GM23338 (cell line): Measurements from ENCODE around the gene PCDHGA4. TPM values are rescaled to one million over a fixed set of nuclear protein-coding genes. Genes with fewer than 3 reads are reported as not detected.
"Not testable (repeated sequence)": the region's sequence is repeated elsewhere in the genome, so short reads cannot be mapped to it uniquely, and the experiment has no call there.

Source experiments
- ATAC-seq: fragments of 200-7000 bp; cut with Tn5 transposase; 3 replicates; pipeline ENCODE4 v1.9.1; 2020
- DNase-seq: peaks from one replicate; pipeline ENCODE4 v3.0.0-alpha.2; 2015; ENCODE audit warnings: low spot score
- H2AFZ ChIP-seq: fragments of 200-600 bp; sonication (generic); 2 replicates; pipeline ENCODE4 v1.8.0; 2016; ENCODE audit warnings: antibody characterized with exemption, mild to moderate bottlenecking, moderate library complexity
- H3F3A ChIP-seq: fragments of 200-600 bp; sonication (generic); replicated peaks from 2 replicates; pipeline ENCODE4 v1.8.0; 2017; ENCODE audit warnings: antibody characterized with exemption, mixed run types, low read depth
- H3K27ac ChIP-seq: fragments of 200-600 bp; sonication (generic); 2 replicates; pipeline ENCODE4 v1.6.1; 2016; ENCODE audit warnings: low read depth
- H3K27me3 ChIP-seq: fragments of 200-600 bp; sonication (generic); 2 replicates; pipeline ENCODE4 v1.8.0; 2016; ENCODE audit warnings: mild to moderate bottlenecking, mixed run types, moderate library complexity; ENCODE audit not compliant: insufficient read depth
- H3K36me3 ChIP-seq: fragments of 200-600 bp; sonication (generic); 2 replicates; pipeline ENCODE4 v1.8.0; 2016; ENCODE audit warnings: mild to moderate bottlenecking; ENCODE audit not compliant: insufficient read depth
- H3K4me1 ChIP-seq: fragments of 200-600 bp; sonication (generic); 2 replicates; pipeline ENCODE4 v1.8.0; 2016; ENCODE audit warnings: mild to moderate bottlenecking, moderate library complexity; ENCODE audit not compliant: insufficient read depth
- H3K4me2 ChIP-seq: fragments of 200-600 bp; sonication (generic); 2 replicates; pipeline ENCODE4 v1.7.1; 2017; ENCODE audit warnings: mixed run types
- H3K4me3 ChIP-seq: fragments of 200-600 bp; sonication (generic); 2 replicates; pipeline ENCODE4 v1.6.1; 2016; ENCODE audit warnings: mixed run types
- H3K79me2 ChIP-seq: fragments of 200-600 bp; sonication (generic); replicated peaks from 2 replicates; pipeline ENCODE4 v1.8.0; 2017; ENCODE audit warnings: mild to moderate bottlenecking; ENCODE audit not compliant: insufficient read depth
- H3K9me2 ChIP-seq: fragments of 200-600 bp; sonication (generic); 2 replicates; pipeline ENCODE4 v1.8.0; 2017; ENCODE audit not compliant: insufficient read depth
- H4K20me1 ChIP-seq: fragments of 200-600 bp; sonication (generic); replicated peaks from 2 replicates; pipeline ENCODE4 v1.8.0; 2017; ENCODE audit warnings: mild to moderate bottlenecking; ENCODE audit not compliant: insufficient read depth
- H3K27ac Mint-ChIP-seq: 2 replicates; pipeline ENCODE4 v1.8.0; 2020; ENCODE audit warnings: inconsistent platforms, mild to moderate bottlenecking, moderate library complexity, mixed read lengths
- H3K27me3 Mint-ChIP-seq: 3 replicates; pipeline ENCODE4 v1.8.0; 2022; ENCODE audit warnings: low read depth, mild to moderate bottlenecking, moderate library complexity, mixed read lengths, inconsistent platforms; ENCODE audit not compliant: insufficient read depth, poor library complexity
- H3K36me3 Mint-ChIP-seq: 3 replicates; pipeline ENCODE4 v1.8.0; 2021; ENCODE audit warnings: low read depth, mild to moderate bottlenecking, inconsistent platforms, moderate library complexity, mixed read lengths
- H3K4me1 Mint-ChIP-seq: 3 replicates; pipeline ENCODE4 v1.8.0; 2020; ENCODE audit warnings: mild to moderate bottlenecking, inconsistent platforms, mixed read lengths
- H3K4me3 Mint-ChIP-seq: 3 replicates; pipeline ENCODE4 v1.8.0; 2021; ENCODE audit warnings: moderate library complexity, mild to moderate bottlenecking, inconsistent platforms, mixed read lengths
- H3K9me3 Mint-ChIP-seq: 3 replicates; pipeline ENCODE4 v1.8.0; 2020; ENCODE audit warnings: moderate library complexity, mild to moderate bottlenecking, inconsistent platforms, mixed read lengths
- CREB1 ChIP-seq: fragments of 250-450 bp; sonication (Bioruptor Pico); IDR thresholded peaks from 2 replicates; pipeline ENCODE4 v1.5.0; 2020; ENCODE audit warnings: low read depth, mild to moderate bottlenecking, moderate library complexity
- ETS1 ChIP-seq: IDR thresholded peaks from 2 replicates; pipeline ENCODE4 v1.6.1; 2016; ENCODE audit warnings: antibody characterized with exemption
- EZH2 ChIP-seq: fragments of 200-600 bp; sonication (generic); IDR thresholded peaks from one replicate; pipeline ENCODE4 v1.8.0; 2017; ENCODE audit warnings: antibody characterized with exemption, mild to moderate bottlenecking, low read depth; ENCODE audit not compliant: unreplicated experiment
- POLR2AphosphoS5 ChIP-seq: IDR thresholded peaks from 2 replicates; pipeline ENCODE4 v1.6.1; 2016; ENCODE audit warnings: antibody characterized with exemption, low read depth
- STAT1 ChIP-seq: IDR thresholded peaks from one replicate; pipeline ENCODE4 v1.6.1; 2016; ENCODE audit warnings: antibody characterized with exemption; ENCODE audit not compliant: unreplicated experiment
- polyA plus RNA-seq: library from polyadenylated mRNA; unstranded; fragments of >200 nt; fragmentation: Nextera tagmentation; extraction: Ambion mirVana; gene quantifications from 2 replicates; pipeline ENCODE4 v1.2.1, GENCODE V29; 2016
- total RNA-seq: library from RNA; depleted of rRNA; stranded (reverse); fragments of >200 nt; shearing (Covaris generic); gene quantifications from 2 replicates; pipeline ENCODE4 v1.2.3, GENCODE V29; 2014
- TF ChIP-seq, protein P1 (sequence below), 2 experiments: fragments of 200-600 bp in 1 of 2; sonication (generic) in 1 of 2; conservative IDR thresholded peaks; 2 replicates each; pipeline versions ENCODE4 v1.5.1 to v1.6.1; 2016 to 2017; ENCODE audit warnings: antibody characterized with exemption in 2 of 2, low read depth in 2 of 2, mild to moderate bottlenecking in 2 of 2, moderate library complexity in 1 of 2

PCDHGA4 gene
- total and polyA plus RNA-seq, 2 experiments from 2014 or later, result 0.99 to 7.2 TPM

DNA sequence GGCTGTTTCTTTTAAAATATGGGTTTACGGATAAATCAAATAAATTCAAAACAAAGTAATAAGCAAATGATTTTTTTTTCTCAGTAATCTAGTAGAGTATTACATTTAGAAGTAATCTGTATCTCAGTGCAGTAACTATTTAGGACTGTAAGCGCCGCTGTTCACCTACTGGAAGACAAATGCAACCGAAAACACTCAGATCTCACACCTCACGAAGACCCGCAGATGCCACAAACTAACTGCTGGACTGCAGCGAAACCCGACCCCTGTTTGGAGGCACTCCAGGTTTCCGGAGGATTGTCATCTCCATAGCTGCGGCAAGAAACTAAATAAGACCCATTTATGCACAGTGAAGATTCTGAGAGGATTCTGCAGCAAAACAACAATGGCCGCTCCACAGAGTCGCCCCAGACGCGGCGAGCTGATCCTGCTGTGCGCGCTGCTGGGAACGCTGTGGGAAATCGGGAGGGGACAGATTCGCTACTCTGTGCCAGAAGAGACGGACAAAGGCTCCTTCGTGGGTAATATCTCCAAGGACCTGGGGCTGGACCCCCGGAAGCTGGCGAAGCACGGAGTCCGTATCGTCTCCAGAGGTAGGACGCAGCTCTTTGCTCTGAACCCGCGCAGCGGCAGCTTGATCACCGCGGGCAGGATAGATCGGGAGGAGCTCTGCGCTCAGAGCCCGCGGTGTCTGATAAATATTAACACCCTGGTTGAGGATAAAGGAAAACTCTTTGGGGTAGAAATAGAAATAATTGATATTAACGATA is 37.8 kb downstream of the PCDHGA4 start, which contains the start of gene PCDHGA8:
Gene PCDHGA8, plus strand, starts transcription at position 205 of the 770 bp plus-strand sequence. Its CDS starts 181 bp downstream, at position 386.
- Histone ChIP-seq H3K4me2 (0 out of 2 replicates have a peak within 1 kb of the TSS, but pooled peaks have one; percentile 15), H3K4me3 (peak within 1 kb of the TSS; percentile 25; the same call in 1 of the 2 replicates), H3K9me2 (no peaks in the 10 kb centered on the region), H3K79me2 (0 out of 2 replicates have a peak, but pooled peaks cover 5% of the 10 kb centered on the region), H3K27ac (no peak within 1 kb of the TSS), H3K4me1 (0 out of 2 replicates have a peak, but pooled peaks cover 5% of the 10 kb centered on the region), H3K36me3 (peaks cover 7% of the 10 kb centered on the region; the same call in 1 of the 2 replicates), H3K27me3 (peaks cover 7% of the 10 kb centered on the region; the same call in 1 of the 2 replicates), H4K20me1 (no peaks in the 10 kb centered on the region), H3F3A (no peaks in the 10 kb centered on the region), H2AFZ (no peak within 1 kb of the TSS)
- no peaks in the 10 kb centered on the region; the same call in 2 of the 3 replicates for H3K4me1 Mint-ChIP-seq
- H3K27me3 Mint-ChIP-seq, result peaks cover 8% of the 10 kb centered on the region
- ATAC-seq, result no peak
- peaks cover 83% of the 10 kb centered on the region for H3K36me3 Mint-ChIP-seq
- TF ChIP-seq, protein P1, sequence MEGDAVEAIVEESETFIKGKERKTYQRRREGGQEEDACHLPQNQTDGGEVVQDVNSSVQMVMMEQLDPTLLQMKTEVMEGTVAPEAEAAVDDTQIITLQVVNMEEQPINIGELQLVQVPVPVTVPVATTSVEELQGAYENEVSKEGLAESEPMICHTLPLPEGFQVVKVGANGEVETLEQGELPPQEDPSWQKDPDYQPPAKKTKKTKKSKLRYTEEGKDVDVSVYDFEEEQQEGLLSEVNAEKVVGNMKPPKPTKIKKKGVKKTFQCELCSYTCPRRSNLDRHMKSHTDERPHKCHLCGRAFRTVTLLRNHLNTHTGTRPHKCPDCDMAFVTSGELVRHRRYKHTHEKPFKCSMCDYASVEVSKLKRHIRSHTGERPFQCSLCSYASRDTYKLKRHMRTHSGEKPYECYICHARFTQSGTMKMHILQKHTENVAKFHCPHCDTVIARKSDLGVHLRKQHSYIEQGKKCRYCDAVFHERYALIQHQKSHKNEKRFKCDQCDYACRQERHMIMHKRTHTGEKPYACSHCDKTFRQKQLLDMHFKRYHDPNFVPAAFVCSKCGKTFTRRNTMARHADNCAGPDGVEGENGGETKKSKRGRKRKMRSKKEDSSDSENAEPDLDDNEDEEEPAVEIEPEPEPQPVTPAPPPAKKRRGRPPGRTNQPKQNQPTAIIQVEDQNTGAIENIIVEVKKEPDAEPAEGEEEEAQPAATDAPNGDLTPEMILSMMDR (conservative IDR thresholded peaks at IDR 0.05; ENCODE audit: low read depth in 2 of 2), result peak in 1 of 2 experiments; percentile 17; a peak in 1 of 4 replicates
- TF ChIP-seq EZH2, result no peak
- peaks cover 87% of the 10 kb centered on the region for H3K9me3 Mint-ChIP-seq
- no peak for DNase-seq
- H3K27ac Mint-ChIP-seq, result no peak within 1 kb of the TSS
- H3K4me3 Mint-ChIP-seq, result no peak within 1 kb of the TSS

DNA sequence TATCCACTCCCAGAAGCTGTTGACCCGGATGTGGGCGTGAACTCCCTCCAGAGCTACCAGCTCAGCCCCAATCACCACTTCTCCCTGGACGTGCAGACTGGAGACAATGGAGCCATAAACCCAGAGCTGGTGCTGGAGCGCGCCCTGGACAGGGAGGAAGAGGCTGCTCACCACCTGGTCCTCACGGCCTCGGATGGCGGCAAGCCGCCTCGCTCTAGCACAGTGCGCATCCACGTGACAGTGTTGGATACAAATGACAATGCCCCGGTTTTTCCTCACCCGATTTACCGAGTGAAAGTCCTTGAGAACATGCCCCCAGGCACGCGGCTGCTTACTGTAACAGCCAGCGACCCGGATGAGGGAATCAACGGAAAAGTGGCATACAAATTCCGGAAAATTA is 38.4 kb downstream of the PCDHGA4 start:
- H3K27me3 Mint-ChIP-seq, result peaks cover 8% of the 10 kb centered on the region
- no peak overlapping the region for H3K4me3 Mint-ChIP-seq
- H3K27ac Mint-ChIP-seq, result no peak overlapping the region
- no peak for TF ChIP-seq ETS1
- TF ChIP-seq EZH2, result no peak
- no peak for TF ChIP-seq CREB1 (CRISPR knock-in tag)
- TF ChIP-seq STAT1, result no peak
- no peak for TF ChIP-seq POLR2AphosphoS5
- no peaks in the 10 kb centered on the region for H3K9me2 ChIP-seq
- no peak overlapping the region for H2AFZ ChIP-seq
- peaks cover 82% of the 10 kb centered on the region for H3K36me3 Mint-ChIP-seq
- H3F3A ChIP-seq, result no peaks in the 10 kb centered on the region
- H3K4me1 ChIP-seq, result 0 out of 2 replicates have a peak, but pooled peaks cover 2% of the 10 kb centered on the region
- peaks cover 7% of the 10 kb centered on the region; the same call in 1 of the 2 replicates for H3K36me3 ChIP-seq
- H3K9me3 Mint-ChIP-seq, result peaks cover 87% of the 10 kb centered on the region
- H3K27ac ChIP-seq, result no peak overlapping the region
- DNase-seq (no peak), ATAC-seq (no peak)
- H3K4me3 ChIP-seq, result no peak overlapping the region
- no peaks in the 10 kb centered on the region for H4K20me1 ChIP-seq
- peaks cover 6% of the 10 kb centered on the region; the same call in 1 of the 2 replicates for H3K27me3 ChIP-seq
- no peak overlapping the region for H3K4me2 ChIP-seq
- no peaks in the 10 kb centered on the region; the same call in 2 of the 3 replicates for H3K4me1 Mint-ChIP-seq
- 0 out of 2 replicates have a peak, but pooled peaks cover 5% of the 10 kb centered on the region for H3K79me2 ChIP-seq

DNA sequence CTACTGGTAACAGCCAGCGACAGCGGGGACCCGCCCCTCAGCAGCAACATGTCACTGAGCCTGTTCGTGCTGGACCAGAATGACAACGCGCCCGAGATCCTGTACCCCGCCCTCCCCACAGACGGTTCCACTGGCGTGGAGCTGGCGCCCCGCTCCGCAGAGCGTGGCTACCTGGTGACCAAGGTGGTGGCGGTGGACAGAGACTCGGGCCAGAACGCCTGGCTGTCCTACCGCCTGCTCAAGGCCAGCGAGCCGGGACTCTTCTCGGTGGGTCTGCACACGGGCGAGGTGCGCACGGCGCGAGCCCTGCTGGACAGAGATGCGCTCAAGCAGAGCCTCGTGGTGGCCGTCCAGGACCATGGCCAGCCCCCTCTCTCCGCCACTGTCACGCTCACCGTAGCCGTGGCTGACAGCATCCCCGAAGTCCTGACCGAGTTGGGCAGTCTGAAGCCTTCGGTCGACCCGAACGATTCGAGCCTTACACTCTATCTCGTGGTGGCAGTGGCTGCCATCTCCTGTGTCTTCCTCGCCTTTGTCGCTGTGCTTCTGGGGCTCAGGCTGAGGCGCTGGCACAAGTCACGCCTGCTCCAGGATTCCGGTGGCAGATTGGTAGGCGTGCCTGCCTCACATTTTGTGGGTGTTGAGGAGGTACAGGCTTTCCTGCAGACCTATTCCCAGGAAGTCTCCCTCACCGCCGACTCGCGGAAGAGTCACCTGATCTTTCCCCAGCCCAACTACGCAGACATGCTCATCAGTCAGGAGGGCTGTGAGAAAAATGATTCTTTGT is 39.8 kb downstream of the PCDHGA4 start:
- not testable (repeated sequence) for H3K4me3 Mint-ChIP-seq, H3K4me1 Mint-ChIP-seq, H3F3A ChIP-seq, H3K4me1 ChIP-seq, H3K27ac Mint-ChIP-seq, H3K27me3 ChIP-seq, H2AFZ ChIP-seq, H3K4me3 ChIP-seq, DNase-seq, H4K20me1 ChIP-seq, H3K27ac ChIP-seq, ATAC-seq, H3K9me2 ChIP-seq, H3K79me2 ChIP-seq, H3K4me2 ChIP-seq
- H3K27me3 Mint-ChIP-seq, result peaks cover 11% of the 10 kb centered on the region
- peaks cover 81% of the 10 kb centered on the region for H3K36me3 Mint-ChIP-seq
- H3K9me3 Mint-ChIP-seq, result peaks cover 87% of the 10 kb centered on the region
- peaks cover 12% of the 10 kb centered on the region; the same call in 1 of the 2 replicates for H3K36me3 ChIP-seq
